ENCODE data around the gene AGAP1.

Gene AGAP1

DNA sequence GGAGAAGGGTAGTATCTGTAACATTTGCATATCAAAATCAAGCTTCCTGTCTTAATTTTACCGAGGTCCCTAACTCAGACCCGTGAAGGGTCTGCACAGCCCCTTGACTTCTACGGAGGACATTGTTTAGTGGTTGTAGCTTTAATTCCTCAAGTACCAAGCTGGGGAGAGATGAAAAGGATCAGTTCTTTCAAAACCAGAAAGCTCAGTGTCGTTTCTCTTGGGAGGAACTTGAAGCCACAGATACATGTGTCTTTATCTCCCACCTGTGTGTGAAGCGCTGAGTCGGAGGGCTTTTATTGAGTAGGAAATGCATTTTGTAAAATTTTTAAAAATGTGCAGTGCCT is 410.7 kb downstream of the AGAP1 start:
- no peak for DNase-seq

DNA sequence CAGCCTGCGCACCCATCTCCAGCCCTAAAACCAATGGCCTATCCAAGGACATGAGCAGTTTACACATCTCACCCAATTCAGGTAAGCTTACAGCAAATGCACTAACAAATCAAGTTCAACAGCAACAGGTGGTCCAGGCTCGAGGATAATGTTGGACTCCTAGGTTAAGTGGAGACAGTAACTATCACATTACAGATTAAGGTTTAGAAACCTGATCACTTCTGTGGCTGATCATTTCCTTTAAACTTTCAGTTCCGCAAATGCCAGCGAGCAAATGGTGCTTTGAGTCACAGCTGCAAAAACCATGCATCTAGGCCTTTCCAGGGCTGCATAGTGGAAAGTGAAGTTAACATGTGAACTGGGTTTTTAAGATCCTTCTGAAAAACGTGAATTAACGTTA is 415.0 kb downstream of the AGAP1 start:
- no peak for DNase-seq

DNA sequence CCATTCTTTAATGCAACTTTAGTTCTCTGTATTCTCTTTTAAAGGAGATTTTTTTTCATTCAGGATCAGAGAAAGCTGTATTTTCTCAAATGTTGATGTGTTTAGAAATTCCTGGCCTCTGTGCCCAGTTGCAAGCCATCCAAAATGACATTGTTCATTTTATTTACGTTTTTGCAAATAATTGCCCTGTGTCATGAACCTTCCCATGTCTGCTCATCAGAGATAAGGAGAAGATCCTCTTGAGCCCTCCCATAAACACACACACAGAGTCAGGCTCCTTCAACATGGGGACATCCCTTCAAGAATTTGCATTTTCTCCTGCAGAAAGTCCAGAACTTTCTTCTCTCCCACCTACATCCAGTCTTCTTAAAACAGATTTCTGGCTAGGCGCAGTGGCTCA is 415.5 kb downstream of the AGAP1 start:
- peak; percentile 67 for DNase-seq

DNA sequence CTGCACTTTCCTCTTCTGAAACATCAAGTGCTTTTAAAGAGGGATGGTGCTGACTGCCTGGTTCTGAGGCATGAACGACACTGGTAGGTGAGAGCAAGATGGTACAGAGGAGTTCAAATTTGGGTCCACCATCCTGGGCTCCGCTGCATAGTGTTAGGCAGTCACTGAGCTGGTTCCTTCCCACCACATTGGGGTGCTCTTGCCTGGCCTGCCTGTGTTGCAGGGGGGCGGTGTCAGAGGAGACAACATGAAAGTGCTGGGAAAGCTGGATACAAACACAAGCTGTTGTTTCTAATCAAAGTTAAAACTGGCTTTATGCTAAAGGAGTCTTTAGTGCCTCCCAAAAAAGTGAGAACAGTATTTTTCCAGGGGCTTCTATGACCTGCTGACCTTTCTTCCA is 416.2 kb downstream of the AGAP1 start:
- DNase-seq: no peak

DNA sequence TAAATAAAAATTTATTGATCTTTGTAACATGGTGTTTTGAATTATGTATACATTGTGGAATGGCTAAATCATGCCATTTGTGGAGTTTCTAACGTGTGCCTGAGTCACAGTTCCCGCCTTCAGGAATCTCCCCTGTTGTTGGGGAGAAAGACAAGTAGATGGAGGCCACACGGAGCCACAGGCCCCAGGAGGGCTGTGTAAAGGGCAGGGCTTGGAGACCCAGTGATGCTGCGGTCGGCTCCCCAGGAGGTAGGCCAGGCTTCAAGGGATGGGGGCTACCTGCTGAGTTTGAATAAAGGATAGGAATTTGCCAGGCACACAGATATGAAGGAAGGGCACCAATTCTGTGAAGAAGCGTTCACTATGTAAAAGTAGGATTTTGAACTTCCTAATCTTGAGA is 417.3 kb downstream of the AGAP1 start:
- DNase-seq: no peak

DNA sequence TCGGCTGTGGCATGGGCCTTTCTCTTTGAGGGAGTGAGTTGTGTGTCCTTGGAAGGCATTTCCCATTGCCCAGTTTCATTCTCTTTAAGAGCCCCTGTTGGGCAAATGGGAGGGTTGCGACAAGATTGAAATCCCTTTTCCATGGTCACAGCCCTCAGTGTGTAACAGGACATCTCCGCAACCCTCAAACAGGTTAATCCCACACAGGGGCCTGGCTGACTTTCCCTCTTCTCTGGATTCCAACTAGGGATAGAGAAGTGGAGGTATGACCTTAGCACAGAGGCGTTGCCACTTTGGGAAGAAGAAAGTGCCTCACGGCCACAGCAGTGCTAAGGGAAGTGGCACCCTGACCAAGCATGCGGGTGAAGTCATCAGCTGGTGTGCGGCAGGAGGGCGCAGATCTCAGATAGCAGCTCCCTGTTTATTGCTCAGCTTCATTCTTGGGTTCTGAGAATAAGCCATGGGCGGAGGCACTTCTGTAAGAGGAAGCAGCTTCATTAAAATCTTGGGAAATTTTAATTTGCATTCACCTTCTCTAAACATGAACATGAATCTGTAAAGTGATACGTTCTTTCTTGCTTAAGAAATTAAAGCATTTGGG is 417.9 kb downstream of the AGAP1 start:
- DNase-seq: no peak

DNA sequence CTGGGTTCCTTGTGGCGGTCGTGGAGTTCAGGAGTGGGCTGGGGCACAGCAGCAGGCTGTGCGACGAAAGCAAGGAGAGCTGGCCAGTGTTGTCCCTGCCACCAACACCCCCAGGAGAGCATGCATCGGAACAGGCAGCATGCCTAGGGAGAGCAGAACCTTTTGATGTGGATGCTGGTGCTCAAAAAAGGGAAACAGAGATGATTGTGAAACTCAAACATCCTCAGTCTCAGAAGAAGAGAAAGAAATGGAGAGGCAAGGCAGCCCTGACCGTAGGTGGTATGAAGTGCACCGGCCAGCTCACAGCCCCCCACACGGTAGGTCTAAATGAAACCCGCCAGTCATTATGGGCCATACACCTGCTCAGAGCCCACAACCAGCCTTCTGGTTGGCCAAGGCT is 420.9 kb downstream of the AGAP1 start:
- no peak for DNase-seq

DNA sequence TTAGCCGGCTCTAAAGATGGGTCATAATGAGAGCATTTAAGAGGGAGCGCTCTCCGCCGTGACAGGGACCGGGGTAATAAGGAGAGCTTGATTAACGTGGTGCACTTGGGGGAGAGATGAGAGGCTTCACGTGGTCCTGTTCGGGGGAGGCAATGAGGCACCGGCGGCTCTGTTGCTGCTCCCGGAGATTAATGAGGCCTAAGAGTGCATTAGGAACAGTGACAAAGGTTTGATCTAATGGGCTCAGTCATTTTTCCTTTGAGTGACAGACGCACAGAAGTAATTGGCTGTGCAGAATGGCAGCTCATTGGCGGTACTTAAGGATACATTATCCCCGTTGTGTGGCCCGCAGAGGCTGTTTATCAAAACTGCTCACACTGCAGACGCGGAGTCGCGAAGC is 423.7 kb downstream of the AGAP1 start:
- no peak for DNase-seq

DNA sequence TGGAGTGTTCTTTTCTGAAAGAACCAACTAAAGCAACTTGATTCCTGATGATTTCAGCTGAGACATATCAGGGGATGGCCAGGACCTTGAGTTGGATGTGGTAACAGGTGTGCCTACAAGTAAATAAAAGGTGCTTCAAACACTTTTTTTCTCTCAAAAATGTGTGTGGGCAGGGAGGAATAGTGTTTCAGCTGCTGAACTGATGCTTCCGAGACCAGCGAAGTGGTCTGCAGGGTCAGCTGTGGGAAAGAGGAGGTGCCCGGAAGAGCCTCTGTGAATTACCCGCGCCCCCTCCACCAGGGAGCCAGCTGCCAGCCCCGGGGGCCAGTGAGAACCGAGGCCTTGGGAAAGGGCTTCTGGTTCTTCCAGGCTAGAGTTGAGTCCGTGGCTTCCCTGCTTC is 425.0 kb downstream of the AGAP1 start:
- DNase-seq: no peak

DNA sequence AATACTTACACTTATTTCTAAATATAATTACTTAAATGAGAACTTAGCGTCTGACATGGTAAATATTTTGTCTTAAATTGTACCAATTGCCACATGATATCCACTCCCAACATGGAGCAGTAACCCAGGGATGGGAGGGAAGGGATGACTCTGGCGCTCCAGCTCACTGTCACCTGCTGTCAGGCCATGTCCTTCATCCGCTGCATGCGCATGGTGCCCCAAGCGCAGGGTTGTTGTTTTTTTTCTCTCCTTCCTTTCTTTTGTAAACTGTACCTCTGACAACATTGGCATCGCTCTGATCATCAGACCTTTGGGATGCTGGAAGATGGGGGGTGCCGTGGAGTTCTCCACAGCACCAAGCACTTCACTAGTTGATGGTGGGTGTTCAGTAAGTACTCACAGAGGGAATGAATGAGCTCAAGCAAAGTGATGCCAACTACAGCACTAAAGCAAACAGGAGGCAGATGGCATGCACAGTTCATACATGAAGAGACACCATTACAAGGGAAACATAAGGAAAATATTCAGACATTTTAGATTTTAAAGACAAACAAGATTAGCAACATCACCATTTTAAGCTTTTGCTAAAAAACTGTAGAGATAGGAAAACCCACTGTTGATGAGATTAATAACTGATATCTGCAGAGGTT is 426.5 kb downstream of the AGAP1 start:
- DNase-seq: no peak

DNA sequence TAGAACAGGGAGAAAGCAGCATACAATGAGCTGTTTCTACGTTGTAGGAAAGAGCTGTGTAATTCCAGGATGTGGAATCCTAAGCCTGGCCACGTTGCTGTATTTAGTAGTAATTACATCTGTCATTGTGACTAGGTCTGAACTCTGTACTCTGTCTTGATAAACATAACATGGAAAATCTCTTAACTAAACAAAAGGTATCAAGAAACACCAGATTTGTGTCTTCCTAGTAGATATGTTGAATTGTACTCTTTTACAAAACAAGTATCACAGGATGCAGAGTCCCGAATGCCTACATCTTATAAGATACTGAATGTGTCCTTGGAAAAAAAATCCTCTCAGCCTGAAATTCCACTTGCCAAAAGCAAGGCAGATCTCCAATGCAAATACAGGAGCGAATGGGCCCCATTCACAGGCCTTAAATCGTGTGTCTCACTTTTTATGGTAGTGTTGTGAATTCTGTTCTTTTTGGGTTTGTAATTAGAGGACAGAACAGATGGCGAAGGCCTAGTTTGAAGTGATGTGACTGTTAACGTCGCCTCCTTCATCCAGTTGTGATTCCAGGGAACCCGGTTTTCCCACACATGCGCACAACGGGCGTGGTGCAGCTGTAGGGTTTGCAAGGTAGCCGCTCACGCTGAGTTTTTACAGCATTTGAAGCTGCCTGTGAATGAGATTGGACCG is 427.8 kb downstream of the AGAP1 start:
- DNase-seq: no peak

DNA sequence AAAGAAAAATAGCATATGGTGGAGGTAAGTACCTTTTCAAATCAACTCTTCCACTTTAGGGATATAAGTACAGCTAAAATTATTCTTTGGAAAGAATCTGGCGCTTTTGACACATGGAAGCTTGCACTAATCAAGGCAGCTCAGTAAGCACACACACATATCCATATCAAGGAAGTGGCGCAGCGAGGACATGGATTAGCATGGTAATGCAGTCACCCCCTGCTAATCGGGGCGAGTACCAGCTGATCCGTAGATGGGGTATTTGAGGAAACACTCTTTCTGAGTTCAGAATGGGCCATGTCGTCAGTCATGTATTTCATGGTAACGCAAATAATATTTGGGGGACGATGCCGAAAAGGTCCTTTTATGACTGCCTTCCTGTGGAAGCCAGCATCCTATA is 429.0 kb downstream of the AGAP1 start:
- no peak for DNase-seq

DNA sequence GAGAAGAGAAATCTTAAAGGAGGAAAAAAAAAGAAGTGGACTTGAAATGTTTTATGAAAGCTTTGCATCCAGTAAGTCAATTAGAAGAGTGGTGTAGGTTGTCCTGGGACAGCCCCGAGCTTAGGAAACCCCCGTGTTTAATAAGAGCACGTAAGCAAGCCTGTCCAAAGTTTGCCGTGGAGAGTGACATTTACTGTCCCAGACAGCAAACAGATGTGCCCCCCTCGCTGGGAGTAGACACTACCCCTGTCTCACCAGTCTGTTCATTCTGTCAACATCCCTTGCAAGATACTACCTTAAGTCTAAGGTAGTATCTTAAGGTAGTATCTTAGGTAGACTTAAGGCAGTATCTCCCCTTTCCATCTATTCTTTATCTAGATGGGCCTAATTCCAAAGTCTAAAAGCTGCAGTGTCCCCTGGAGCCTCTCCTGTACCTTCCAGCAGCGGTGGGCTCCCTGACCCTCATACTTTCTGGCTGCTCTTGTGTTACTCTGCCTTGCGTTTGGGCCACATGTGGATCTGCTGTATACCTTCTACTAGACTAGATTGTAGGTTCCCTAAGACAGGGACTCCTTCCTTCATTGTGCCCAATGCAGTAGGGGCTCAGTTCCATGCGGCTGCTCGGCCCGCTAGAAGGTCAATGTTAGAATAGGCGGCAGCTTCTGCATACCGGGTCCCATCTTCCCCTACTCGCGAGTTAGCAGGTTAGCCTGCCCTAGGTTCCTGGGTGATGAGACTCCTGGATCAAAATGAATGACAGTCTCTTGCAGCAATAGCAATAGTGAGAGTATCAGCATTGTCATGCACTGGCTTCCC is 430.2 kb downstream of the AGAP1 start:
- DNase-seq: no peak

DNA sequence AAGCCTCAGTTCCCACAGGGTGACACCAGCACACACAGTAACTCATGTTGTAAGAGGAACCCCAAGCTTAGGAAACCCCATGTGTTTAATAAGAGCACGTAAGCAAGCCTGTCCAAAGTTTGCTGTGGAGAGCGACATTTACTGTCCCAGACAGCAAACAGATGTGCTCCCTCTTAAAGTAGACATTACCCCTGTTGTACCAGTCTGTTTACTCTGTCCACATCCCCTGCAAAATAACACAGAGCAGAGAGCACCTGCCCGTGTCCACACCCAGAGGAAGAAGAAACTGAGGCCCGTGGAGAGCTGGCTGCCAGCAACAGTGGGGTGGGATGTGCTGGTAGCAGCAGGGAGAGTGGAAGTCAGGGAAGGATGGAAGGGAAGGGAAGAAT is 430.8 kb downstream of the AGAP1 start:
- no peak for DNase-seq

DNA sequence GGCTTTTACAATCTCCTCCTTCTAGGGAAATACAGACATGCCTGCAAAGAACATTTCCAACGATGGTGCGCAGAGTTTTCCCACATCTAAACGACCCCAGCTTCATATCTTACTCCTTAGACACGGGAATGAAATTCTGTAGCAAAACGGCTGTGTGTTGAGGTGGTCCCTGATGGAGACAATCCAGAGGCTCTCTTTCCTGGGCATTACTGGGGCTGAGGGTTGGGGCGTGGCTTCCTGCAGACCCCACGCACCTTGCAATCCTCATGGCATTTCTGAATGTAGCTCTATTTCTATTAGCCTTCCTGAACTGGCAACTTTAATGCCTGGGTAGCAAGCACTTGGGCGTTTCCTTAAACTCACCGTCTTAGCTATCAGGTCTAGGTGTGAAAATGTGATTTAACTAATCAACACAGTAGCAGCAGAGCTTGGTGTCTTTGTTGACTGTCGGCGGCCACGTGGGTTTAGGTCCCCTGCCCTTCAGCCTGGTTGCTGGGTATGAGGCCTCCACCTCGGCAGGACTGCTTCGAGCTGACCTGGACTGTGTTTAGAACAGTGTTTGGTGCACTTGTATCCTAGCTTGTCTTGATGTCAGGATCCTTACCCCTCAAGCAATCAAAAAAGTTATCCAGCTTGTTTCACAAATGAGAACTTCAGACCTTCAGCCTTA is 431.5 kb downstream of the AGAP1 start:
- no peak for DNase-seq

DNA sequence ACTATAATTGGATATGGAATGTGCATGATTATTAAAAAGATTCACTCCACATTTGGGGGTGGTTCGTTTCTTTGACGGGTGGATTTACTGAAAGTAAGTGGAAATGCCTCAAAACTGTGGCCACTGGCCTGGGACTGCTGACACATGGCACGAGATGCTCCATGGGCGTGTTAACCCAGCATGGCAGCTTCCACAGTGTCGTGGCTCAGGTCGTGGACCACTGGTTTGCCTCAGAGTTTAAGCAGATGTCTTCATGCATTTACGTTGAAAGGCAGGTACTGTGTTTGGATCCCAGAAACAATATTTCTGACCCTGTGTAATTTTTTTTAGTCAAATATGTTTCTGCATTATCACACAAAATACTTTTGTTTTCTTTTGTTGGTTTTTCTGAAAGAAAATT is 432.4 kb downstream of the AGAP1 start:
- no peak for DNase-seq

DNA sequence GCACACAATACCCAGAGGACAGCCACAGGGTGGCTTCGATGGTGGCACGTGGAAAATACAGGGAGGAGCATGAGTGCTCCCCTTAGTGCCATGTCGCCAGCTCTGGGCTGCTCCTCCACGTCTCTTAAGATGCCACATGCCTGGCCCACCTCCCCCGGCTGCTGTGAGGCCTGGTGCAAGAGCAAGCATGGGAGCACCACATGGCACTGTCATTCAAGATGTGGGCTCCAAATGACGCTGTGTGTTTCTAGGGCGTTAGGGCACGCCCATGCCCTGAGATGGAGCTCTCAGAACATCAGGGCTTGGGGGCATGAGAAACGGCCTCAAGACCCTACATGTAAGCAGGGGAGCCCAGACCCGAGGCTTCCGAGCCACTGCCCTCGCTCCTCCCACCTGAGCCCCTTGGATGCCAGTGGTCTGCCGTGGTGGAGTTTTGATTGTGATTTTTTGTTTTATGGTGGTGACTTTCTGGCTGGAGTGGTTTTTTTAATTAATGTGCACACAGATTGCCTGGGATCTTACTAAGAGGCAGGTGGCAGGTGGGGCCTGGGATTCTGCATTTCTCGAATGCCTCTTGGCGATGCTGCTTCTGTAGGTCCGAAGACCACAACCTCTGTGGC is 435.0 kb downstream of the AGAP1 start:
- no peak for DNase-seq

DNA sequence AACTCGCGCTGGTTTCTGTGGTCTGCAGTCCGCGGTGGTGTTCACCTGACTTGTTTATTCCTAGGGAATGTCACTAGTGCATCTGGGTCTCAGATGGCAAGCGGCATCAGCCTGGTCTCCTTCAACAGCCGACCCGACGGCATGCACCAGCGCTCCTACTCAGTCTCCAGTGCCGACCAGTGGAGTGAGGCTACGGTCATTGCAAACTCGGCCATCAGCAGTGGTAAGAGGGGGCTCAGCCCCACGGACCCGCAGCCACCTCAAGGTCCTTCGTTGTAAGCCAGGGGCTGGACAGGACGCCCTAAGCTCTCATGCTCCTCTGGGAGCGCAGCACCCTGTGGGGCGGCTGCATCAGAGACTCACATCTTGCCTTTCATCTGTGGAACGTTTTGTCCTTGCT is 436.9 kb downstream of the AGAP1 start:
- DNase-seq: no peak

DNA sequence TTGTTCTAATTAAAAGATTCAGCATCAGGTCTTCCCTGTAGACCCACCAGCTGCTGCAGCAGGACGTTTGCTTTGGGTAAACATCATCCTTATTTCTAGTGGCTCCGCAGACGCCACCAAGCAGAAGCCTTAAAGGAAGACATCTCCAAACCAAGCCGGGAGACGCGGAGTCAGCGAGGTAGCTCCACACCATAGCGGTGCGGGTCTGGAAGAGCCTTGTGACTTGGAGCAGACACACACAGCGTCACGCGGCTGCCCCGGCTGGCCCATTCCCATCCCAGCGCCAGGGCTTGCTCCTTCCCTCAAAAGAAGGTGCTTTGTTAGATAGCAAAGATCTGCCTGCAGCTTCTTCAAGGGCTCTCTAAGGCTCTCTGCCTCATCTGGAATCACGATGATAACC is 437.8 kb downstream of the AGAP1 start:
- no peak for DNase-seq

DNA sequence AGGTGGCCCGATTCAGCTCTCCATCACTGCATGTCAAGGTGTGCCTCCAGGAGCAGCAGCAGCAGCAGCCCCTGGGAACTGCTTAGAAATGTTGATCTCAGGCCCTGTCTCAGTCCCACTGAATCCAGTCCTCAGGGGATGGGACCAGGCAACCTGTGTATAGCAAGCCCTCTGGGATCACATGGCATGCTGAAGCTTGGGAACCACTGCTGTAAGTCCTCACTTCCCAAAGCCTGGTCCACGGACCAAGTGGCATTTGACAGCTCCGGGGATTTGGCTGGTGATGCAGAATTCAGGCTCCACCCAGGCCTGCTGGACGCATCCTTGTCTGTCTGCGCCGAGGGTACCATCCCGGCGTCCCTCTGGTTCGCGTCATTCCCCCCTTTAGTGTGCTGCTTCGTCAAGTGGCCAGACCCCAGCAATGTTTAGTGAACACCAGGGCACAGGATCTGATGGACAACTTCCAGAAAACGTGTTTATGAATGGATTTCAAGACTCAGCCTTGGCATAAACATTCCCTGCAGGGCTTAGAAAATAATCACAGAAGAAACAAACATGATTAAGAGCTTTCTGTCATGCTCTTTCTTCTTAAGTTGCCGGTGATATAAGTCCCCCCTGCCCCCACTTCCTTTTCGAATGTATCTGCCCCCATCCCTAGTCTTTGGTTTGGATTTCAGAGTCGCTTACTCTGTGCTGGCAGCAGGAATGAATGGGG is 440.4 kb downstream of the AGAP1 start:
- no peak for DNase-seq

DNA sequence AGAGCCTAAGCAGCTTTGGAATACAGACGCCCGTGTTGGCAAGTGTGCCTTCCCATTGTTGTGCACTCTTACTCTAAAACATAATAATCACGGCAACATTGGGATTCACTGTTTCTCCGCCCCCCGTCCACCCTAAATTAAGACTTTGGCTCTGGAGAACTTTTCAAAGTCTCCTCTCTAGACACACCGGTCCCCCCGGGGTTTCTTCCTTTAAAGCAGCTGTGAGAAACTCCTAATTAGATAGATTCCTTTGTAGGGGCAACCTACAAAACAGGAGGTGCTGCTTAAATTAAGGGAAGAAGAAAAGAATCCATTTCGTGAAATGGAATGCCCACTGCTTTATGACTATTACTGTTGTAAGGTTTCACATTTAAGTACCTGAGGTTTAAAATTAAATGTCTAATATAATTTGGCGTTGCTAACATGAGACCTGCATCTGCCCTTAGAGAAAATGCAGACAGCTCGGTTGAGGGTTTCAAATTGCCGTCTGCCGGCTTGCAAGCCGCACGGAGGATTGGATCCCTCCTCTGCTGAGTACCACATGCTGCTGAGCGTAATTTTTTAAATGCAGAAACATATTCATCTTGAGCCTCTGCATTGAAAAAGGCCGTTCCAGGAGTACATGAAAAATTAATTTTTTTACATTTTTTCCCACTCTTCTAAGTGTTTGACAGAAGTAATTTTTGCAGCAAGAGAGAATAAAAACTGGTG is 441.1 kb downstream of the AGAP1 start:
- no peak for DNase-seq

DNA sequence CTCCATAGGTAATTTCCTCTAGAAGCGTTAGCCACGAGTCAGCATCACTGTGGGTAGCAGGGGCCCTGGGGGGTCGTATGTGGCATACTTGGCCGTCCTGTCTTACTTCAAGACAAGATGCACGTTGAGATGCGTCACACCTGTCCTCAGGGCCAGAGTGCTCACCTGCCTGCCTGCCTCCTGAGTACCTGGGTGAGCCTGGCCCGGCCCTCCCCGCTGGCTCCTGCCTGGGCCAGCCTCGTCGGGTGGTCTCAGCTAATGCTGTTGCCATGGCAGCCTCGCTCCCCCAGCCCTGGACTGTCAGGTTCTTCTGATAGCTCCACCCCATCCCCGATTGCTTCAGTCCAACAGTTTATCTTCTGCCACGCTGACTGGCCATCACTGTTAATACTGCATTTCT is 441.9 kb downstream of the AGAP1 start:
- DNase-seq: no peak
